ENCODE data around the gene RHOT1. TPM values are rescaled to one million over a fixed set of nuclear protein-coding genes. Genes with fewer than 3 reads are reported as not detected.
A peak's percentile ranks its signal among the peaks of the same experiment; 100 is the strongest.

Gene RHOT1
- total RNA-seq, 1 experiment from 2014 or later: 28.5 TPM

DNA sequence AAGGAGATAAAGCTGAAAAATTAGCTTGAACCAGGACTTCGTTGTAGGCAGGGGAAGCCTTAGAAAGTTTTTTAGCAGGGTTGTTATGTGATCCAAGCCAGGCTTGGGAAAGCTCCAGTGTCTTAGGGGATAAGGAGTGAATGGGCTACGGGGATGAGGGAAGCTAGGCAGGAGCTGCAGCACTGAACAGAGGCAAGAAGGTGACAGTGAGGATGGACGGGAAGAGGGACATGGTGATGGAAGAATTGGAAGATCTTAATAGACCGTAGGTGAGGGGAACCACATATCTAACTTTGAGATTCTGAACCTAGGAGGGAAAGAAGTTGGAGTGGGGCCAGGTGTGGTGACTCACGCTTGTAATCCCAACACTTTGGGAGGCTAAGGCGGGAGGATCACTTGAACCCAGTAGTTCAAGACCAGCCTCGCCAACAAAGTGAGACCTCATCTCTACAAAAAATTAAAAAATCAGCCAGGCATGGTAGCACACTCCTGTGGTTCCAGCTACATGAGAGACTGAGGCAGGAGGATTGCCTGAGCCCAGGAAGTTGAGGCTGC lies 126.5 kb downstream of the RHOT1 start:
- DNase-seq (ENCODE audit: low read depth): no peak

DNA sequence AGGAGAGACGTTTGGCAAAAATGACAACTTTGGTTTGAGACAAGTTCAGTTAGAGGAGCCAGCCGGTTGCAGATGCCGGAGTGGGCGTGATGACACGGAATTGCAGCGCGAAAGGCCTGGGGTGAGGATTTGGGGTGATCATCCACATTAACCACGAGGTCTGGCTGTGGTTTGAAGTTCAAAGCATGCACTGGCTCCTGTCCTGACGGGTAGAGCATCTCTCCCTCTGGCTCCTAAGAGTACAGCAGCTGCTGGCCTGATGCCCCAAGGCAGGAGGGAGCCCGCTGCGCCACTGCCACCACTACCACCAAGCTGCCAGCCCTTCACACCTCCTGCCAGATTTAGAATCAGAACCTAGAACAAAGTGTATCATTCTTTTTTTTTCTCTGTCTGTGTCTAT lies 127.1 kb downstream of the RHOT1 start:
- DNase-seq (ENCODE audit: low read depth): peak; percentile 43

GRCh38 chr17:32271844-32272243 lies 129.5 kb downstream of the RHOT1 start:
- DNase-seq (ENCODE audit: low read depth): no peak

GRCh38 chr17:32274101-32274500 lies 131.8 kb downstream of the RHOT1 start:
- DNase-seq (ENCODE audit: low read depth): no peak

DNA sequence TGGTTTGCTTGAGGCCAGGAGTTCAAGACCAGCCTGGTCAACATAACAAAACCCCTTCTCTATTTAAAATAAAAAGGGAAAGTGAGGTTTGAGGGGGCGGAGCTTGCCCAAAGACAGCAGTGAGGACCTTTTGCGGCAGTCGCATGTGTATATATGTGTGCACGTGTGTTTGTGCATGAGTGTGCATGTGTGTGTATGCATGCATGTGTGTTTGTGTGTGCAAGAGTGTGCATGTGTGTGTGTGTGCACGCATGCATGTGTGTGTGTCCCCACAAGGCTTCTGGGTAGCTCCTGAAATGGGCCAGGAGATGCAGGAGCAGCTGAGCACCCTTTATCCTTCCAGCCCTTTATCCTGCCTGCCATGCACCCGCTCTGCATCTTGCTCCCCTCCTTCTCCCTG lies 132.3 kb downstream of the RHOT1 start:
- DNase-seq (ENCODE audit: low read depth): no peak

Other genes with a start within 250 kb of the RHOT1 start
- gene UTP6, start 240.8 kb upstream of the RHOT1 start, total RNA-seq (2014; rRNA removed): 41.7 and 42.4 TPM in 2 replicates
- gene SUZ12, start 205.5 kb upstream of the RHOT1 start, total RNA-seq (2014; rRNA removed): 15.7 and 19.3 TPM in 2 replicates
- gene LRRC37B, start 135.1 kb upstream of the RHOT1 start, total RNA-seq (2014; rRNA removed): 3.6 and 8.0 TPM in 2 replicates
- 0.57 and 0.71 TPM in 2 replicates for gene RHBDL3, start 123.3 kb downstream of the RHOT1 start, total RNA-seq (2014; rRNA removed)
- gene C17orf75, start 199.7 kb downstream of the RHOT1 start, total RNA-seq (2014; rRNA removed): 12.8 and 16.4 TPM in 2 replicates
- 141 and 157 TPM in 2 replicates for gene ZNF207, start 207.7 kb downstream of the RHOT1 start, total RNA-seq (2014; rRNA removed)